ENCODE data around the gene FGR. TPM values are rescaled to one million over a fixed set of nuclear protein-coding genes. Genes with fewer than 3 reads are reported as not detected.
"Not testable (repeated sequence)": the region's sequence is repeated elsewhere in the genome, so short reads cannot be mapped to it uniquely, and the experiment has no call there.

FGR gene
- total RNA-seq, 1 experiment from 2014 or later, result not detected

- DNase-seq (ENCODE audit: low spot score), result no peak
These were observed 584 bp upstream of the FGR start for GRCh38 chr1:27635396-27636142.

GRCh38 chr1:27634177-27634984 is 604 bp downstream of the FGR start:
- DNase-seq (ENCODE audit: low spot score), result no peak

- no peak for DNase-seq (ENCODE audit: low spot score)
These were observed 1.3 kb downstream of the FGR start for GRCh38 chr1:27633640-27634176.

- no peak for DNase-seq (ENCODE audit: low spot score)
These were observed 1.7 kb downstream of the FGR start for GRCh38 chr1:27633298-27633610.

- DNase-seq (ENCODE audit: low spot score), result no peak
These were observed 2.3 kb downstream of the FGR start for GRCh38 chr1:27632387-27633297.

GRCh38 chr1:27630859-27631491 is 4.0 kb downstream of the FGR start:
- DNase-seq (ENCODE audit: low spot score), result no peak

- no peak for DNase-seq (ENCODE audit: low spot score)
These were observed 6.3 kb downstream of the FGR start for GRCh38 chr1:27628712-27629111.

- not testable (repeated sequence) for DNase-seq (ENCODE audit: low spot score)
These were observed 7.3 kb downstream of the FGR start for GRCh38 chr1:27627733-27628132.

- no peak for DNase-seq (ENCODE audit: low spot score)
These were observed 7.9 kb downstream of the FGR start for GRCh38 chr1:27627061-27627460.

GRCh38 chr1:27626031-27626935 is 8.7 kb downstream of the FGR start:
- no peak for DNase-seq (ENCODE audit: low spot score)

GRCh38 chr1:27624467-27625178 is 10.4 kb downstream of the FGR start:
- no peak for DNase-seq (ENCODE audit: low spot score)

GRCh38 chr1:27623327-27624212 is 11.4 kb downstream of the FGR start:
- no peak for DNase-seq (ENCODE audit: low spot score)

GRCh38 chr1:27622828-27623227 is 12.2 kb downstream of the FGR start:
- DNase-seq (ENCODE audit: low spot score), result no peak

- DNase-seq (ENCODE audit: low spot score), result no peak
These were observed 13.7 kb downstream of the FGR start for GRCh38 chr1:27621051-27621920.

GRCh38 chr1:27619782-27620438 is 15.1 kb downstream of the FGR start:
- not testable (repeated sequence) for DNase-seq (ENCODE audit: low spot score)

- DNase-seq (ENCODE audit: low spot score), result no peak
These were observed 16.5 kb downstream of the FGR start for GRCh38 chr1:27618341-27619082.
